Mucosa of rectum (tissue), 2 donors: ENCODE data around the gene SFTPA2.
"Not testable (repeated sequence)": the region's sequence is repeated elsewhere in the genome, so short reads cannot be mapped to it uniquely, and the experiment has no call there.

Experiments used
- H3K27ac ChIP-seq, 2 donors: one replicate each; pipeline ENCODE4 v1.7.0; 2013; ENCODE audit warnings: inconsistent platforms in 2 of 2, low read depth in 2 of 2, low read length in 2 of 2
- H3K27me3 ChIP-seq, 2 donors: one replicate each; pipeline ENCODE4 v1.7.0; 2013; ENCODE audit warnings: low read length in 2 of 2; ENCODE audit not compliant: control insufficient read depth in 2 of 2, insufficient read depth in 2 of 2
- H3K36me3 ChIP-seq, 2 donors: one replicate each; pipeline ENCODE4 v1.7.0; 2013; ENCODE audit warnings: low read length in 2 of 2; ENCODE audit not compliant: control insufficient read depth in 2 of 2, insufficient read depth in 2 of 2
- H3K4me1 ChIP-seq, 2 donors: one replicate each; pipeline ENCODE4 v1.7.0; 2013; ENCODE audit warnings: low read length in 2 of 2, mild to moderate bottlenecking in 1 of 2; ENCODE audit not compliant: control insufficient read depth in 2 of 2, insufficient read depth in 2 of 2
- H3K4me3 ChIP-seq, 2 donors: one replicate each; pipeline ENCODE4 v1.7.0; 2013; ENCODE audit warnings: low read length in 2 of 2
- H3K9ac ChIP-seq, 2 donors: one replicate each; pipeline ENCODE4 v1.7.0; 2013; ENCODE audit warnings: low read length in 2 of 2, low read depth in 1 of 2, mild to moderate bottlenecking in 1 of 2
- H3K9me3 ChIP-seq, 2 donors: one replicate each; pipeline ENCODE4 v1.7.0; 2013; ENCODE audit warnings: low read length in 2 of 2; ENCODE audit not compliant: control insufficient read depth in 2 of 2
- donor health status: healthy.
- donor health status: Normal muscosa, but diverticular disease.

SFTPA2 gene

DNA sequence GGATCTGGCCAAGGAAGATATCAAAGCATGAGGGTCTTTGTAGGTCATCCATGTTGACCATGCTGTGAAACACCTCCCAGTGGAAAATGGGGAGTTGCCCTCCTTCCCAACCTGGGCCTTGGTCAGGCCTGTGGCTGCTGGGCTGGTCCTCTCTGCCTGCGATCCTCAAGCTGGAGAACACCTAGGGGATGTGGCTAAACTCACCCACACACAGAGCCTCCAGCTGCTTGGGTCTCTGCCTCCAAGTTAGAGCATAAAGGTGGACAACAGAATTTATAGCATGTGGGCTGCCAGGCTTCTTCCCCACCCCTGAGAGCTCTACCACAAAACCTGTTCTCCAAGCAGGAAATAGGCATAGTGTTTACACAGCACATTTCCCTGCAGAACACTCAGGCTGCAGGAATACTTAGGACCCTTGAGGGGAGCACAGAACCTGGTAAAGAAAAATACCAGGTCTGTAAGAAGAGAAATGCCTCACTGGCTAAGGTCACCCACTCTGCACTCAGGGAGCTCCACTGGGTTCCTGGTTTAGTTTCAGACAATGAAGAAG is at the start of gene SFTPA2:
SFTPA2 (minus strand) TSS at position 248 of the 550 bp plus-strand sequence. CDS start 924 bp downstream, outside the sequence.
- no peak within 1 kb of the TSS for H3K9ac ChIP-seq
- no peak within 1 kb of the TSS for H3K27ac ChIP-seq
- no peak within 1 kb of the TSS for H3K4me3 ChIP-seq
- H3K27me3 ChIP-seq = no peaks in the 10 kb centered on the region
- H3K9me3 ChIP-seq = no peaks in the 10 kb centered on the region
- no peaks in the 10 kb centered on the region for H3K36me3 ChIP-seq
- peaks cover 0 to 12% of the 10 kb centered on the region in 2 donors for H3K4me1 ChIP-seq

GRCh38 chr10:79608505-79609375 is 48.5 kb upstream of the SFTPA2 start:
- H3K36me3 ChIP-seq = no peaks in the 10 kb centered on the region
- H3K4me1 ChIP-seq = no peaks in the 10 kb centered on the region
- no peak overlapping the region for H3K4me3 ChIP-seq
- no peaks in the 10 kb centered on the region for H3K9me3 ChIP-seq
- no peak overlapping the region for H3K9ac ChIP-seq
- no peaks in the 10 kb centered on the region for H3K27me3 ChIP-seq
- no peak overlapping the region for H3K27ac ChIP-seq

DNA sequence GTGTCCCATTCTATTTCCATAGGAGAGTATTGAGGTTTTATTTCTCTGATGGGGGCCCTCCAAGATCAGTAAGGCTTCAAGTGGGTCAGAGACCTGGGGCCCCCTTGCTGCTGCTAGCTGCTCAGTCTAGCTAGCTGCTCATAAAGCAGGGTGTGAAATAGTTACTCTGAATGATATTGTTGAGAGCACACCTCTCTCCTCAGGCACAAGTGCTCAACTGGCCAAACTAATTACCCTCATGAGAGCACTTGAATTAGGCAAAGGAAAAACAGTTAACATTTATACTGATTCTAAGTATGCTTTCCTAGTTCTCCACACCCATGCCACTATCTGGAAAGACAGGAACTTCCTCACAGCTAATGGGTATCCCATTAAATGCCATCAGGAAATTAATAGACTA is 45.1 kb upstream of the SFTPA2 start:
- Histone ChIP-seq H3K4me3 (no peak overlapping the region), H3K9me3 (peaks cover 0 to 2% of the 10 kb centered on the region in 2 donors), H3K9ac (no peak overlapping the region), H3K36me3 (no peaks in the 10 kb centered on the region), H3K27me3 (no peaks in the 10 kb centered on the region), H3K27ac (no peak overlapping the region), H3K4me1 (no peaks in the 10 kb centered on the region)

DNA sequence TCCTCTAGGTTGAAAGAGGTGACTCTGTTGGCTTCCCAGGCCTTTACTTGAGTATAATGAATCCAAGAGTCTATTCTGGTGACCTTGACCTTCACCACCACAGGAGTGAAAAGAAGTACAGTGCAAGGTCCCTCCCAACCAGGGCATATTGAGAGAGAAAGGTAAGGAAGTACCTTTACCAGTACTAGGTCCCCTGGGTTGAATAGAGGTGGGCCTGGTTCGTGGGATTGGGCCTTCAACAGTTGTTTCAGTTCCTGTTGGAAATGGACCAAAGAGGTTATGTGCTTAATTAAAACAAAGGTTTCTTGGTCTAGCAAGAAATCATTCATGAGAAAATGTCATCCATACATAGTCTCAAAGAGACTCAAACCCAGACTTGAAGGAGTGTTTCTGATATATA is 44.1 kb upstream of the SFTPA2 start:
- H3K27me3 ChIP-seq = no peaks in the 10 kb centered on the region
- H3K27ac ChIP-seq = no peak overlapping the region
- H3K9me3 ChIP-seq = peaks cover 0 to 2% of the 10 kb centered on the region in 2 donors
- H3K4me3 ChIP-seq = no peak overlapping the region
- H3K36me3 ChIP-seq = no peaks in the 10 kb centered on the region
- no peak overlapping the region for H3K9ac ChIP-seq
- no peaks in the 10 kb centered on the region for H3K4me1 ChIP-seq

DNA sequence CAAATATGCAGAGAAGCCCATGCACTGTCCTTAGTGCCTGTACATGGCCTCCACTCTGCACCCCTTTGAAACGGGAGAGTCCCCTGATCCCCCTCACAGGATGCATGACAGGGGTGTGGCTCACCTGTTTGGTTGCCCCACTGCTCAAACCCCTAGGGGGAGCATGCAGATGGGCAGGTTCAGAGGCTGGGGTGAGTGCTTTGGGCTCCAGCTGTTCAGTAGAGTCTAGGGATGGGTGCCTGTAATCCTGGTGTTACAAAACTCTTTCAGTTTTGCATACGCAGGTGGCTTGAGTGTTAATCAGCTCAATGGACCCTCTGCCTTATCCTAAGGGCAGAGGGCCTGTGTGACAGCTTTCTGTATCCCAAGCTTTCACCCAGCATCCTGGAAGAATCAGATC is 42.7 kb upstream of the SFTPA2 start:
- H3K36me3 ChIP-seq = no peaks in the 10 kb centered on the region
- no peaks in the 10 kb centered on the region for H3K4me1 ChIP-seq
- no peak overlapping the region for H3K27ac ChIP-seq
- H3K9ac ChIP-seq = no peak overlapping the region
- peaks cover 0 to 2% of the 10 kb centered on the region in 2 donors for H3K9me3 ChIP-seq
- no peak overlapping the region for H3K4me3 ChIP-seq
- H3K27me3 ChIP-seq = no peaks in the 10 kb centered on the region

DNA sequence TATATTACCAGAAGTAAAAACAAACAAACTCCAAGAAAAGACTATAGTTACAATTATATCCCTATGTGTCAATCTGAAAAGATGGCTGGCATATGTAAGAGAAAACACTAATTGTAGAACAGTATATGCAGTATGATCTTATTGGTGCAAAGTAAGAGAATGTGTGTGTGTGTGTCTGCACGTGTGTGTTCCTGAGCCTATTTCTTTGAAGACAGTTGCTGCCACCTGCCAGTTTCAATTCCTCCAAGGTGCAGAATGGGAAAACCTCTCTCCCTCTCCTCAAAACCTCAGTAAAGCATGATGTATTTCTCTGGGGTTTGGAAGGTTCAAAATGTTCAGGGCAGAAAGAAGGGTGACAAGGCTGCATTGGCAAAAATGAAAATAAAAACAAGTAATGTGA is 41.7 kb upstream of the SFTPA2 start:
- no peak overlapping the region for H3K9ac ChIP-seq
- peaks cover 0 to 2% of the 10 kb centered on the region in 2 donors for H3K9me3 ChIP-seq
- H3K27me3 ChIP-seq = no peaks in the 10 kb centered on the region
- H3K36me3 ChIP-seq = no peaks in the 10 kb centered on the region
- no peaks in the 10 kb centered on the region for H3K4me1 ChIP-seq
- no peak overlapping the region for H3K4me3 ChIP-seq
- no peak overlapping the region for H3K27ac ChIP-seq

- H3K4me3 ChIP-seq, H3K9ac ChIP-seq, H3K27ac ChIP-seq, H3K4me1 ChIP-seq, H3K9me3 ChIP-seq, H3K27me3 ChIP-seq, H3K36me3 ChIP-seq: not testable (repeated sequence)
Observed at GRCh38 chr10:79599644-79600043, 39.4 kb upstream of the SFTPA2 start.

DNA sequence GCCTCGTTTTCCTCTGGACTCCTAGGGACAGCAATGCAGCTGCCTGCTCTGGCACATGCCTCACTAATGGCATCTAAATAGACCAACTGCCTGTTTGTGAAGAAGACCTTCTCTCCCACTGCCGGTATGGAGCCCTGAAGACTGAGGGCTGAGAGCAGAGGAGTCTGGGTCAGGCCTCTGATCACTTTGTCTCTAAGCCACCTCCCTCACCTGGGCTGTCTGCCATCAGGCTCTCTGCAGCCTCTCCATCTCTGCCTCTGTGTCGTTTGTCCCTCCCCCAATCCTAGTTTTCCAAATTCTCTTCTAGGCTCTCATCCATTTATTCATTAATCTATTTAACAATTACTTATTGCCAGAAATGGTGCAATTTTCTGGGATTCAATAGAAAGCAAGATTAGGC is 35.3 kb upstream of the SFTPA2 start:
- Histone ChIP-seq H3K27me3 (no peaks in the 10 kb centered on the region), H3K9ac (no peak overlapping the region), H3K4me1 (no peaks in the 10 kb centered on the region), H3K36me3 (no peaks in the 10 kb centered on the region), H3K9me3 (no peaks in the 10 kb centered on the region), H3K4me3 (no peak overlapping the region), H3K27ac (no peak overlapping the region)

- H3K4me3 ChIP-seq, H3K27me3 ChIP-seq, H3K4me1 ChIP-seq, H3K9ac ChIP-seq, H3K27ac ChIP-seq, H3K9me3 ChIP-seq, H3K36me3 ChIP-seq: not testable (repeated sequence)
Observed at GRCh38 chr10:79594565-79594964, 34.4 kb upstream of the SFTPA2 start.

GRCh38 chr10:79593377-79593776 is 33.2 kb upstream of the SFTPA2 start:
- H3K27ac ChIP-seq = no peak overlapping the region
- H3K9me3 ChIP-seq = no peaks in the 10 kb centered on the region
- H3K4me1 ChIP-seq = no peaks in the 10 kb centered on the region
- peaks cover 0 to 5% of the 10 kb centered on the region in 2 donors for H3K27me3 ChIP-seq
- no peaks in the 10 kb centered on the region for H3K36me3 ChIP-seq
- H3K9ac ChIP-seq = no peak overlapping the region
- H3K4me3 ChIP-seq = no peak overlapping the region
